HepG2 (cell line): ENCODE results near the gene PXT1. TPM values are rescaled to one million over a fixed set of nuclear protein-coding genes. Genes with fewer than 3 reads are reported as not detected.

Experiments used
- EED ChIP-seq: sonication (generic); formaldehyde crosslinking; IDR thresholded peaks from 2 replicates; pipeline ENCODE4 v1.5.0; 2020; ENCODE audit warnings: mild to moderate bottlenecking, missing genetic modification reagents
- SMAD1 ChIP-seq: sonication (generic); formaldehyde crosslinking; IDR thresholded peaks from 2 replicates; pipeline ENCODE4 v1.4.0; 2020; ENCODE audit warnings: missing genetic modification reagents, low read depth, mild to moderate bottlenecking, borderline replicate concordance
- TMF1 ChIP-seq: sonication (generic); formaldehyde crosslinking; IDR thresholded peaks from 2 replicates; pipeline ENCODE4 v1.8.1; 2022; ENCODE audit warnings: low read depth, missing genetic modification reagents
- ZBTB20 ChIP-seq: sonication (generic); formaldehyde crosslinking; IDR thresholded peaks from 2 replicates; pipeline ENCODE4 v1.8.1; 2023; ENCODE audit warnings: missing genetic modification reagents, low read depth, mild to moderate bottlenecking, borderline replicate concordance
- ZNF451 ChIP-seq: sonication (generic); formaldehyde crosslinking; IDR thresholded peaks from 2 replicates; pipeline ENCODE4 v1.5.0; 2020; ENCODE audit warnings: mild to moderate bottlenecking, missing genetic modification reagents
- ZNF883 ChIP-seq: sonication (generic); formaldehyde crosslinking; IDR thresholded peaks from 2 replicates; pipeline ENCODE4 v1.5.1; 2020; ENCODE audit warnings: mild to moderate bottlenecking, missing genetic modification reagents; ENCODE audit errors: not compliant biosample characterization
- polyA plus RNA-seq, 8 experiments: library from polyadenylated mRNA; depleted of rRNA in 3 of 8; stranded (reverse) in 7 of 8; unstranded in 1 of 8; fragments of >200 nt; fragmentation: Illumina TruSeq in 4 of 8; extraction: Trizol in 4 of 8; gene quantifications; 2 replicates each; pipeline versions ENCODE4 v1.2.1 to v1.2.3, GENCODE V29; 2011 to 2016; ENCODE audit warnings: low read depth in 4 of 8, missing spikeins in 1 of 8, mixed read lengths in 1 of 8; ENCODE audit not compliant: insufficient read depth in 1 of 8
- total RNA-seq, 5 experiments: library from RNA; depleted of rRNA; stranded (reverse); fragments of >200 nt; fragmentation: Illumina TruSeq; extraction: Trizol; gene quantifications; 2 replicates each; pipeline ENCODE4 v1.2.3, GENCODE V29; 2016; ENCODE audit warnings: low read depth in 1 of 5
- TF ChIP-seq, protein P1 (sequence below): sonication (generic); formaldehyde crosslinking; conservative IDR thresholded peaks from 2 replicates; pipeline ENCODE4 v1.4.0; 2020; ENCODE audit warnings: mild to moderate bottlenecking, missing genetic modification reagents, moderate library complexity
- TF ChIP-seq, protein P2 (sequence below): IDR thresholded peaks from 2 replicates; pipeline ENCODE4 v1.6.1; 2016; ENCODE audit warnings: mild to moderate bottlenecking, missing biosample characterization, missing genetic modification reagents
- TF ChIP-seq, protein P3 (sequence below): sonication (generic); formaldehyde crosslinking; IDR thresholded peaks from 2 replicates; pipeline ENCODE4 v1.5.0; 2020; ENCODE audit warnings: missing genetic modification reagents
- TF ChIP-seq, protein P4 (sequence below): sonication (generic); formaldehyde crosslinking; IDR thresholded peaks from 2 replicates; pipeline ENCODE4 v1.8.0; 2022; ENCODE audit warnings: missing genetic modification reagents, mild to moderate bottlenecking, borderline replicate concordance
- TF ChIP-seq, protein P5 (sequence below): sonication (generic); formaldehyde crosslinking; IDR thresholded peaks from 2 replicates; pipeline ENCODE4 v1.4.0; 2020; ENCODE audit warnings: missing genetic modification reagents, borderline replicate concordance
- TF ChIP-seq, protein P6 (sequence below): sonication (generic); formaldehyde crosslinking; IDR thresholded peaks from 2 replicates; pipeline ENCODE4 v1.4.0; 2020; ENCODE audit warnings: missing genetic modification reagents

Gene PXT1
- total and polyA plus RNA-seq, 2 of the 13 experiments (the other 11 are each of a cell fraction or from before 2014, with no cell fraction given): 0.04 TPM; not detected in 1

DNA sequence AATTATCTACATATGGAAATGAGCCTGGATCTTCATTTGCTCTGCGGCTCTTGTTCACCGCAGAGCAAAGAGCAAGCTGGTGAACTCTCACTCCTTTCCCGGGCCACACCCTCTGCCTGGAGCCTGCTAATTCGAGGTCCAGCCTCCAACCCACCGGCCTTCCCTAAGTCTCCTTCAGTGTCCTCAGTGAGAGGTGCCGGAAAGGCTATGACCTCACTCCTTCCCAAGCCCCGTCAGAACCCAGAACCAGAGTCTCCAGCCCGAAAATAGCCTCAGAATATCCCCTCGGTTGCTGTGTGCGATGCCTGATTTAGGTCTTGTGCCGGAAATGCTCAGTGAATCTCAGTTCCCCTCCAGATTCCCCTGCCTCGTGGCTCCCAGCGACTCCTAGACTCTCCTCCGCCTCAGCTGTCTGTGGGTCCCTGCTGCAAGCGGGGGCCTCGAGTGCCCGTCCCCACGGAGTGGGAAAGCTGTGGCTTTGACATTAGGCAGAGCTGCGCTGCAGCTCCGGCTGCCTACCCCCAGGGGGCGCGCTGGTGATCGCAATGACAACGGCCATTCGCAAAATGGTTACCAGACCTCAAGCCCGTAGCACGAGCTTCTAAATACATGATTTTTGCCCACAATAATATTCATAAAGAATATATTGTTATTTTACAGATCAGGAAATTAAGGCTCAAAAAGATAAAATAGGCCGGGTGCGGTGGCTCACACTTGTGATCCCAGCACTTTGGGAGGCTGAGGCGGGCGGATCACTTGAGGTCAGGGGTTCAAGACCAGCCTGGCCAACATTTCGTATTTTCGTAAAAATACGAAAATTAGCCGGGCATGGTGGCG, 101.8 kb downstream of the PXT1 start (continued):
- TF ChIP-seq, protein P1, sequence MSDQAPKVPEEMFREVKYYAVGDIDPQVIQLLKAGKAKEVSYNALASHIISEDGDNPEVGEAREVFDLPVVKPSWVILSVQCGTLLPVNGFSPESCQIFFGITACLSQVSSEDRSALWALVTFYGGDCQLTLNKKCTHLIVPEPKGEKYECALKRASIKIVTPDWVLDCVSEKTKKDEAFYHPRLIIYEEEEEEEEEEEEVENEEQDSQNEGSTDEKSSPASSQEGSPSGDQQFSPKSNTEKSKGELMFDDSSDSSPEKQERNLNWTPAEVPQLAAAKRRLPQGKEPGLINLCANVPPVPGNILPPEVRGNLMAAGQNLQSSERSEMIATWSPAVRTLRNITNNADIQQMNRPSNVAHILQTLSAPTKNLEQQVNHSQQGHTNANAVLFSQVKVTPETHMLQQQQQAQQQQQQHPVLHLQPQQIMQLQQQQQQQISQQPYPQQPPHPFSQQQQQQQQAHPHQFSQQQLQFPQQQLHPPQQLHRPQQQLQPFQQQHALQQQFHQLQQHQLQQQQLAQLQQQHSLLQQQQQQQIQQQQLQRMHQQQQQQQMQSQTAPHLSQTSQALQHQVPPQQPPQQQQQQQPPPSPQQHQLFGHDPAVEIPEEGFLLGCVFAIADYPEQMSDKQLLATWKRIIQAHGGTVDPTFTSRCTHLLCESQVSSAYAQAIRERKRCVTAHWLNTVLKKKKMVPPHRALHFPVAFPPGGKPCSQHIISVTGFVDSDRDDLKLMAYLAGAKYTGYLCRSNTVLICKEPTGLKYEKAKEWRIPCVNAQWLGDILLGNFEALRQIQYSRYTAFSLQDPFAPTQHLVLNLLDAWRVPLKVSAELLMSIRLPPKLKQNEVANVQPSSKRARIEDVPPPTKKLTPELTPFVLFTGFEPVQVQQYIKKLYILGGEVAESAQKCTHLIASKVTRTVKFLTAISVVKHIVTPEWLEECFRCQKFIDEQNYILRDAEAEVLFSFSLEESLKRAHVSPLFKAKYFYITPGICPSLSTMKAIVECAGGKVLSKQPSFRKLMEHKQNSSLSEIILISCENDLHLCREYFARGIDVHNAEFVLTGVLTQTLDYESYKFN (CRISPR knock-in tag): no peak
- TF ChIP-seq EED (CRISPR knock-in tag) (no peak), ZNF883 (no peak), ZNF451 (no peak), ZBTB20 (CRISPR knock-in tag) (no peak), TMF1 (no peak), SMAD1 (CRISPR knock-in tag) (no peak)
- TF ChIP-seq, protein P2, sequence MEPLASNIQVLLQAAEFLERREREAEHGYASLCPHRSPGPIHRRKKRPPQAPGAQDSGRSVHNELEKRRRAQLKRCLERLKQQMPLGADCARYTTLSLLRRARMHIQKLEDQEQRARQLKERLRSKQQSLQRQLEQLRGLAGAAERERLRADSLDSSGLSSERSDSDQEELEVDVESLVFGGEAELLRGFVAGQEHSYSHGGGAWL (CRISPR knock-in tag): no peak
- TF ChIP-seq, protein P3, sequence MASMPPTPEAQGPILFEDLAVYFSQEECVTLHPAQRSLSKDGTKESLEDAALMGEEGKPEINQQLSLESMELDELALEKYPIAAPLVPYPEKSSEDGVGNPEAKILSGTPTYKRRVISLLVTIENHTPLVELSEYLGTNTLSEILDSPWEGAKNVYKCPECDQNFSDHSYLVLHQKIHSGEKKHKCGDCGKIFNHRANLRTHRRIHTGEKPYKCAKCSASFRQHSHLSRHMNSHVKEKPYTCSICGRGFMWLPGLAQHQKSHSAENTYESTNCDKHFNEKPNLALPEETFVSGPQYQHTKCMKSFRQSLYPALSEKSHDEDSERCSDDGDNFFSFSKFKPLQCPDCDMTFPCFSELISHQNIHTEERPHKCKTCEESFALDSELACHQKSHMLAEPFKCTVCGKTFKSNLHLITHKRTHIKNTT (CRISPR knock-in tag): no peak
- TF ChIP-seq, protein P4, sequence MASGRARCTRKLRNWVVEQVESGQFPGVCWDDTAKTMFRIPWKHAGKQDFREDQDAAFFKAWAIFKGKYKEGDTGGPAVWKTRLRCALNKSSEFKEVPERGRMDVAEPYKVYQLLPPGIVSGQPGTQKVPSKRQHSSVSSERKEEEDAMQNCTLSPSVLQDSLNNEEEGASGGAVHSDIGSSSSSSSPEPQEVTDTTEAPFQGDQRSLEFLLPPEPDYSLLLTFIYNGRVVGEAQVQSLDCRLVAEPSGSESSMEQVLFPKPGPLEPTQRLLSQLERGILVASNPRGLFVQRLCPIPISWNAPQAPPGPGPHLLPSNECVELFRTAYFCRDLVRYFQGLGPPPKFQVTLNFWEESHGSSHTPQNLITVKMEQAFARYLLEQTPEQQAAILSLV: no peak
- TF ChIP-seq, protein P5, sequence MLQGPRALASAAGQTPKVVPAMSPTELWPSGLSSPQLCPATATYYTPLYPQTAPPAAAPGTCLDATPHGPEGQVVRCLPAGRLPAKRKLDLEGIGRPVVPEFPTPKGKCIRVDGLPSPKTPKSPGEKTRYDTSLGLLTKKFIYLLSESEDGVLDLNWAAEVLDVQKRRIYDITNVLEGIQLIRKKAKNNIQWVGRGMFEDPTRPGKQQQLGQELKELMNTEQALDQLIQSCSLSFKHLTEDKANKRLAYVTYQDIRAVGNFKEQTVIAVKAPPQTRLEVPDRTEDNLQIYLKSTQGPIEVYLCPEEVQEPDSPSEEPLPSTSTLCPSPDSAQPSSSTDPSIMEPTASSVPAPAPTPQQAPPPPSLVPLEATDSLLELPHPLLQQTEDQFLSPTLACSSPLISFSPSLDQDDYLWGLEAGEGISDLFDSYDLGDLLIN (CRISPR knock-in tag): no peak
- TF ChIP-seq, protein P6, sequence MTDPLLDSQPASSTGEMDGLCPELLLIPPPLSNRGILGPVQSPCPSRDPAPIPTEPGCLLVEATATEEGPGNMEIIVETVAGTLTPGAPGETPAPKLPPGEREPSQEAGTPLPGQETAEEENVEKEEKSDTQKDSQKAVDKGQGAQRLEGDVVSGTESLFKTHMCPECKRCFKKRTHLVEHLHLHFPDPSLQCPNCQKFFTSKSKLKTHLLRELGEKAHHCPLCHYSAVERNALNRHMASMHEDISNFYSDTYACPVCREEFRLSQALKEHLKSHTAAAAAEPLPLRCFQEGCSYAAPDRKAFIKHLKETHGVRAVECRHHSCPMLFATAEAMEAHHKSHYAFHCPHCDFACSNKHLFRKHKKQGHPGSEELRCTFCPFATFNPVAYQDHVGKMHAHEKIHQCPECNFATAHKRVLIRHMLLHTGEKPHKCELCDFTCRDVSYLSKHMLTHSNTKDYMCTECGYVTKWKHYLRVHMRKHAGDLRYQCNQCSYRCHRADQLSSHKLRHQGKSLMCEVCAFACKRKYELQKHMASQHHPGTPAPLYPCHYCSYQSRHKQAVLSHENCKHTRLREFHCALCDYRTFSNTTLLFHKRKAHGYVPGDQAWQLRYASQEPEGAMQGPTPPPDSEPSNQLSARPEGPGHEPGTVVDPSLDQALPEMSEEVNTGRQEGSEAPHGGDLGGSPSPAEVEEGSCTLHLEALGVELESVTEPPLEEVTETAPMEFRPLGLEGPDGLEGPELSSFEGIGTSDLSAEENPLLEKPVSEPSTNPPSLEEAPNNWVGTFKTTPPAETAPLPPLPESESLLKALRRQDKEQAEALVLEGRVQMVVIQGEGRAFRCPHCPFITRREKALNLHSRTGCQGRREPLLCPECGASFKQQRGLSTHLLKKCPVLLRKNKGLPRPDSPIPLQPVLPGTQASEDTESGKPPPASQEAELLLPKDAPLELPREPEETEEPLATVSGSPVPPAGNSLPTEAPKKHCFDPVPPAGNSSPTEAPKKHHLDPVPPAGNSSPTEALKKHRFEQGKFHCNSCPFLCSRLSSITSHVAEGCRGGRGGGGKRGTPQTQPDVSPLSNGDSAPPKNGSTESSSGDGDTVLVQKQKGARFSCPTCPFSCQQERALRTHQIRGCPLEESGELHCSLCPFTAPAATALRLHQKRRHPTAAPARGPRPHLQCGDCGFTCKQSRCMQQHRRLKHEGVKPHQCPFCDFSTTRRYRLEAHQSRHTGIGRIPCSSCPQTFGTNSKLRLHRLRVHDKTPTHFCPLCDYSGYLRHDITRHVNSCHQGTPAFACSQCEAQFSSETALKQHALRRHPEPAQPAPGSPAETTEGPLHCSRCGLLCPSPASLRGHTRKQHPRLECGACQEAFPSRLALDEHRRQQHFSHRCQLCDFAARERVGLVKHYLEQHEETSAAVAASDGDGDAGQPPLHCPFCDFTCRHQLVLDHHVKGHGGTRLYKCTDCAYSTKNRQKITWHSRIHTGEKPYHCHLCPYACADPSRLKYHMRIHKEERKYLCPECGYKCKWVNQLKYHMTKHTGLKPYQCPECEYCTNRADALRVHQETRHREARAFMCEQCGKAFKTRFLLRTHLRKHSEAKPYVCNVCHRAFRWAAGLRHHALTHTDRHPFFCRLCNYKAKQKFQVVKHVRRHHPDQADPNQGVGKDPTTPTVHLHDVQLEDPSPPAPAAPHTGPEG (CRISPR knock-in tag): no peak
